Fibroblast of lung (primary cell): ENCODE results near the gene PDXK.

ENCODE experiments used
- EZH2 ChIP-seq: IDR thresholded peaks from 2 replicates; pipeline ENCODE4 v1.5.1; 2012; ENCODE audit warnings: low read length, control low read depth, mild to moderate bottlenecking; ENCODE audit errors: missing control alignments
- TF ChIP-seq, protein P1 (sequence below), 2 donors: IDR thresholded peaks in 1 of 2; conservative IDR thresholded peaks in 1 of 2; 1 replicate in 1 of 2; 2 replicates in 1 of 2; pipeline ENCODE4 v1.5.1; 2011 to 2012; ENCODE audit warnings: low read length in 2 of 2, control low read depth in 1 of 2, inconsistent platforms in 1 of 2, low read depth in 1 of 2, mild to moderate bottlenecking in 1 of 2

DNA sequence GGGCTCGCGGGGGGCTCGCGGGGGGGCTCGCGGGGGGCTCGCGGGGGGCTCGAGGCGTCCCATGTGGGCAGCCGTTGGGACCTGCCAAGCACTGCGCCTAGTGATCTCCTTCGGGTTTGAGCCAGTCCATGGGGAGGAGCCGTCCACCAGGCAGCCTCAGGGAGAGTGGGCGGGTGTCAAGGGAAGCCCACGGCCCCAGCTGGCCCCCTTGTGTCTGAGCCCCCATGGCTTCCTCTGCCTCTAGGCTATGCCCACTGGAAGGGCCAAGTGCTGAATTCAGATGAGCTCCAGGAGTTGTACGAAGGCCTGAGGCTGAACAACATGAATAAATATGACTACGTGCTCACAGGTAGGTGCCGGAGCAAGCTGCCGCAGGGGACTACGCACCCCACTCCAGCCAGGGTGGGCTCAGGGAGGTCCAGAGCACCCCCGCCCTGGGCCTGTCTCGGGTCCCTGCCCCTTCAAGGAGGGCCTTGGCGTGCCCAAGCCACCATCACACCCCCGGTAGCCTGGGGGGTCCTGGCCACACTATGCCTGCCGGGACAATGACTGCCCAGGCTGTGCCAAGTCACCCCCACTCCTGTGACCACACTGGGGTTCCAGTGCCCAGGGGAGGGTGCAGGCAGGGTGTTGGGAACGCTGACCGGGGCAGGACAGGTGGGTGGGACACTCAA is 22.6 kb downstream of the PDXK start:
- TF ChIP-seq, protein P1, sequence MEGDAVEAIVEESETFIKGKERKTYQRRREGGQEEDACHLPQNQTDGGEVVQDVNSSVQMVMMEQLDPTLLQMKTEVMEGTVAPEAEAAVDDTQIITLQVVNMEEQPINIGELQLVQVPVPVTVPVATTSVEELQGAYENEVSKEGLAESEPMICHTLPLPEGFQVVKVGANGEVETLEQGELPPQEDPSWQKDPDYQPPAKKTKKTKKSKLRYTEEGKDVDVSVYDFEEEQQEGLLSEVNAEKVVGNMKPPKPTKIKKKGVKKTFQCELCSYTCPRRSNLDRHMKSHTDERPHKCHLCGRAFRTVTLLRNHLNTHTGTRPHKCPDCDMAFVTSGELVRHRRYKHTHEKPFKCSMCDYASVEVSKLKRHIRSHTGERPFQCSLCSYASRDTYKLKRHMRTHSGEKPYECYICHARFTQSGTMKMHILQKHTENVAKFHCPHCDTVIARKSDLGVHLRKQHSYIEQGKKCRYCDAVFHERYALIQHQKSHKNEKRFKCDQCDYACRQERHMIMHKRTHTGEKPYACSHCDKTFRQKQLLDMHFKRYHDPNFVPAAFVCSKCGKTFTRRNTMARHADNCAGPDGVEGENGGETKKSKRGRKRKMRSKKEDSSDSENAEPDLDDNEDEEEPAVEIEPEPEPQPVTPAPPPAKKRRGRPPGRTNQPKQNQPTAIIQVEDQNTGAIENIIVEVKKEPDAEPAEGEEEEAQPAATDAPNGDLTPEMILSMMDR (conservative IDR thresholded peaks at IDR 0.05 in 1 of 2, IDR thresholded peaks at IDR 0.05 in 1 of 2; ENCODE audit: low read depth in 1 of 2, low read length in 2 of 2) = no peak
- TF ChIP-seq EZH2 = no peak
